T-helper 1 cell treated with Interleukin-12 subunit alpha and Interleukin-12 subunit beta and Interleukin-4 antibody, amounts not matched to agents 30 ng/mL and 1 ng/mL, for 36 hours (primary cell): Measurements from ENCODE around the gene RIPOR1. TPM values are rescaled to one million over a fixed set of nuclear protein-coding genes. Genes with fewer than 3 reads are reported as not detected.
"Not testable (repeated sequence)": the region's sequence is repeated elsewhere in the genome, so short reads cannot be mapped to it uniquely, and the experiment has no call there.

Experiments
- intact Hi-C: fragments of 100-400 bp; cut with micrococcal nuclease; formaldehyde crosslinking; loops from one replicate; pipeline ENCODE4 v1.15.1; 2024
- total RNA-seq: library from RNA; stranded (reverse); gene quantifications from 2 replicates; pipeline ENCODE4 v1.2.3, GENCODE V29; 2022

Gene RIPOR1
- 47.9 and 52.6 TPM in 2 replicates for total RNA-seq

DNA sequence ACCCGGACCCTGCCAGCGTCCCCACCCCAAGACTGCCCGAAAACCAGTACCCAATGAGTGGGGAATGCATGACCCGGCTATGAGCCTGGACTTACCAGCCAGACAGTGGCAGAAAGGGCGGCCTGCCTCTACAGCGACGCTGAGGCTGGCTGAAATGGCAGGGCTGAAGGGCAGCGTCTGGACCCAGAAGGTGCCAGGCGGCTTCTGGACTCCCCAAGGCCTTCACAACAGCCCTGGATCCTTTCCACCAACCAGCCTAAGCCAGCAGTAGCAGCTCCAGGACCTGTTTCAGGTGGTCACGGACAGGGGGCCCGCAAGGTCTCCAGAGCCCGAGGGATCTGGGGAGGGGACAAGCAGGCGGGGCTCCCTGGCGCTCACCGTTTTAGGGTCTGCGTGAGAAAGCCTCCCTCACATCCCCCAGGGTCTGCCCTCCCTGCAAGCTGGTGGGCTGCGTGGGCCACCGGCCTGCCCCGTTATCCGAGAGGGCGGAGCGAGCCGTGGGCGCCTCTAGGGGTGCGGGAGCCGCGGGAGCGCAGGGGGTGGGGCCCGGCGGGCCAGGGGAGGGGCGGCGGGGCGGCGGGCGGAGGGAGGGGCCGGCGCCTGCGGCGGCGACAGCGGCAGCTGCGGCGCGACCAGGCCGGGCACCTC lies at the start of gene RIPOR1:
Gene RIPOR1 (plus strand): TSS at position 608 of the 648 bp plus-strand sequence. CDS start 9,618 bp downstream, outside the sequence.
- intact Hi-C loops, result no loop called here

GRCh38 chr16:67480833-67481560 lies 47.6 kb upstream of the RIPOR1 start, which contains the start of gene ATP6V0D1:
ATP6V0D1 (minus strand) TSS chr16:67481157; CDS start chr16:67481086, 71 bp downstream.
- intact Hi-C loops, result loop anchor here (1.0 to 5.0 kb wide), 12 partner anchors 13 to 369 kb away; partner anchors contain the start of genes ACD, CTCF, GFOD2 and PARD6A

GRCh38 chr16:67481561-67482232 lies 46.9 kb upstream of the RIPOR1 start:
- intact Hi-C loops, result loop anchor here (1.0 to 5.0 kb wide), 13 partner anchors 13 to 369 kb away; partner anchors contain the start of genes ACD, CTCF, E2F4 and GFOD2

DNA sequence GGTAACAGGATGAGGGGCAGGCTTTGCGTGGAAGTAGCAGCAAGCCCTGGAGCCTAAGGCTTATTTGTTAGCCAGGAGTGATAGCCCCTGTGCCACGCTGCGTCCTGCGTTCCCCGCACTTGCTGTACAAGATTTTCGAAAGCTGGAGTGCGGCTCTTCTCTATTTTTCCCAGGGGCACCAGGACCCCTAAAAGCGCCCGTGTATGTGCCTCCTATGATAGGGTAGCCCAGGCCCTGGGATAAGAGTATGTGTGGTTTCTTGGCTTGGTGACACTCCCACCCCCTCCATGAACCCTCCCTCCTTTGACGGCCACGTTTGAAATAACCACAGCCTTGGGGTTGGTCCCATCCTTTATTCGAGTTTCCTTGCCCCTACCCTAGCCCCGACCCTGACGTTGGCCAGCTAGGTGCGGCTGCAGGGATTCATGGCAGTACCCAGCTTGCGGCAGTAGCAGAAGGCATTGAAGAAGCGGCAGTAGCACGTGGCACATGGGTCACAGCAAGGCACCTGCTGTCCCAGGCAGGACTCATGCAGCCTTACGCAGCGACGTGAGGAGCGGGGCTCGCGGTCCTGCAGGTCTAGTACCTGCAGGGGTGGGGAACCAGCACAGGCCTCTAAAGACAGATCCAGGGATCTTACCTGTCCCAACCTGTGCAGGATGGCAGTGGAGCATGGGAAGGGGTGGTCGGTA lies 46.2 kb upstream of the RIPOR1 start:
- intact Hi-C loops, result loop anchor here (1.0 to 5.0 kb wide), 2 partner anchors 290 to 370 kb away; partner anchors contain the start of gene E2F4

GRCh38 chr16:67483150-67483549 lies 45.5 kb upstream of the RIPOR1 start, which contains the start of gene AGRP:
AGRP (minus strand) TSS chr16:67483547; CDS start chr16:67483398, 149 bp downstream.
- intact Hi-C loops, result loop anchor here (5.0 kb wide), 1 partner anchor 371 kb away; no protein-coding TSS in a partner anchor

GRCh38 chr16:67483731-67484525 lies 44.7 kb upstream of the RIPOR1 start:
- intact Hi-C loops, result loop anchor here (5.0 kb wide), 1 partner anchor 372 kb away; no protein-coding TSS in a partner anchor

DNA sequence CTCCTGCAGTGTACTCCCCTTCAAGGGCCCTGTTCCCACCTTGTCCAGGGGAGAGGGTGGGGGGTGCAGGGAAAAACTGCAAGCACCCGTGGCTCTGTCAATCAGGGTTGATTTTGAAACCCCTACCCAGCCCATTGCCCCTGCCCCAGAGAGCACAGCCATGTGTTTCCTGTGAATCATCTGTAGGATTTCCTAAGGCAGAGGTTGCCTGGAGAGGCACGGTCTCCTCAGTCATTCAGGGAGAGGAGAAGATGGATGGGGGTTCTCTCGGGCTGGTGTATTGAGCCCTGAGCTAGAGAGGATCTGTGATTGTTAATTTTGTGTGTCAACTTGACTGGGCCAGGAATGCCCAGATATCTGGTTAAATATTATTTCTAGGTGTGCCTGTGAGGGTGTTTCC lies 41.8 kb upstream of the RIPOR1 start:
- intact Hi-C loops, result no loop called here

DNA sequence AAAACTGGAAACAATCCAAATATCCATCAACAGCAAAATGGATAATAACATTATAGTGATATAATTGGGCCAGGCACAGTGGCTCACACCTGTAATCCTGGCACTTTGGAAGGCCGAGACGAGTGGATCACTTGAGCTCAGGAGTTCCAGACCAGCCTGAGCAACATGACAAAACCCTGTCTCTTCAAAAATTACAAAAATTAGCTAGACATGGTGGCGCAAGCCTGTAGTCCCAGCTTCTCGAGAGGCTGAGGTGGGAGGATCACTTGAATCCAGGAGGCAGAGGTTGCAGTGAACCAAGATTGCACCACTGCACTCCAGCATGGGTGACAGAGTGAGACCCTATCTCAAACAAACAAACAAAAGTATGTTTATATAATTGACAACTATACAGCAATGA lies 41.1 kb upstream of the RIPOR1 start:
- intact Hi-C loops, result not testable (repeated sequence)

- intact Hi-C loops, result no loop called here
These were observed 39.1 kb upstream of the RIPOR1 start for GRCh38 chr16:67489401-67490083.

DNA sequence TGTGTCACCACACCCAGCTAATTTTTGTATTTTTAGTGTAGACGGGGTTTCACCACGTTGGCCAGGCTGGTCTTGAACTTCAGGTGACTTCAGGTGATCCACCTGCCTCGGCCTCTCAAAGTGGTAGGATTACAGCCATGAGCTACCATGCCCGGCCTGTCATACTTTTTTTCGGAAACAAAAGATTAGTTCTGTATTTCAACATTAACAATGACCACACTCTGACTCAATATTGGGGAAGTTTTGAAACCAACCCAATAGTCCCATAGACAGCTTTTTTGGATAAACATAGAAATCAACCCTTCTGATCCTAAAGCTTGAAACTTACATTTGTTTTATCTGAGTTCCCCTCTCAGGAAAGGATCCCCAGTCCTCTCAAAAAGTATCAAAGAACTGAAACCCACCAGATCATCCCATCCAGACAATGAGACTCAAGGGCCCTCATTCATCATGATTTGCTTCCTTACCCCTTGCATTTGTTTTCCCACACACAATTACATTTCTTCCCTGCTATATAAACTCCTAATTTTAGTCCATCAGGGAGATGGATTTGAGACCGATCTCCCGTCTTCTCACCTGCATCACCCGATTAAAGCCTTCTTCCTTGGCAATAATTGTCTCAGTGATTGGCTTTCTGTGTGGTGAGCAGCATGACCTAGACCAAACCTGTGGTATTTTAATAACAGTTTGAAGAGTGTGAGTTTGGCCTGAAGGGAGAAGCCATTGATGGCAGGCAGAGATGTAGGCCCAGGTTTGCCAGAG lies 38.1 kb upstream of the RIPOR1 start:
- intact Hi-C loops, result no loop called here

DNA sequence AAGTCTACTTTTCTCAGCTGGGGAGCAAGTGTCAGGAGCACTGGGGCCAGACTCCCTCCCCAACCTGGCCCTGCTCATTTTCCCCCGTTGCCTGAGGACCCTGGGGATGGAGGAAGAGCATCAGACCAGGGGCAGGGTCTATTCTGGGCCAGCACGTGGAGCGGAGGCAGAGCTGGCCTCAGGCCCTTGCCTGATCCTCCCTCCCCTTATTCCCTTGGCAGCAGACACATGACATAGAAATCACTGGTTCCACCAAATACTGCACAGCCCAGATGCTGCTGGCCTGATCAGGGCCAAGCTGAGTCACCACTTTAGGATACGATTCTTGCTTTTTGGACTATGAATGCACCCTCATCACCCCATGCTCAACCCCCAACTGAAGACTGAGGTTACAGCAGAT lies 29.5 kb upstream of the RIPOR1 start:
- intact Hi-C loops, result no loop called here

- intact Hi-C loops, result loop anchor here (1.0 to 2.0 kb wide), 3 partner anchors 10 to 23 kb away; partner anchors contain the start of gene ATP6V0D1
These were observed 24.3 kb upstream of the RIPOR1 start for GRCh38 chr16:67504031-67505021.

DNA sequence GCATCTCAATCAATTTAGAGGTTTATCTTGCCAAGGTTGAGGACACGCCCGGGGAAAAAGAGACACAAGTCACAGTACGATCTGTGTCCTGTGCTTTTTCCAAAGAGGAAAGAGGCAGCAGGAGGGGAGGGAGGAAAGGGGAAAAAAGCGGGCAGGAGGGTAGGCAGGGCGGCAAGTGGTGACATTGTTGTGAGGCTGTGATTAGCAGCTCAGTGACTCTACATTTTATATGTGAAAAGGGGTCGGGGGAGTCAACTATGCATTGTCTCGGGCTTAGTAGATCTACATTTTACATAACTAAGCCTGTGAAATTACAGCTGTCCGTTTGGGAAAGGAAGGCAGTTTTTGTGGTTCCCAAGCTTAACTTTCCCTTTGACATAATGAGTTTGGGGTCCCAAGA lies 22.2 kb upstream of the RIPOR1 start:
- intact Hi-C loops, result no loop called here

DNA sequence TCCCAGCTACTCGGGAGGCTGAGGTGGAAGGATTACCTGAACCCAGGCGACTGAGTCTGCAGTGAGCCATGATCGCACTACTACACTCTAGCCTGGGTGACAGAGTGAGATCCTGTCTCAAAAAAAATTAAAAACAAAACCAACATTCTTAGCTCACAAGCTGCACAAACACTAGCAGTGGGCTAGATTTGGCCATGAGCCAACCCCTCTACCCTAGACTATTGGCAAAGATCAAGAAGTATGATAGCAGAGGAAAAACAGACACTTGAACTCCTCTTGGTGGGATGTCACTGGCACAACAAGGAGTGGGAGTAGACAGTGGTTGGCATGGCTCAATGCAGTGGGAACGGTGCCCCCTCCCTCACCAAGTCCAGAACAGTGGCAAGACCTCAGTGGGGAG lies 19.6 kb upstream of the RIPOR1 start:
- intact Hi-C loops, result no loop called here

GRCh38 chr16:67513892-67514291 lies 14.7 kb upstream of the RIPOR1 start:
- intact Hi-C loops, result loop anchor here (1.0 kb wide), 3 partner anchors 20 to 86 kb away; partner anchors contain the start of gene ATP6V0D1

GRCh38 chr16:67514382-67514828 lies 14.2 kb upstream of the RIPOR1 start:
- intact Hi-C loops, result loop anchor here (1.0 kb wide), 3 partner anchors 20 to 86 kb away; partner anchors contain the start of gene ATP6V0D1
